Measurements from ENCODE around the gene ZBTB33. TPM values are rescaled to one million over a fixed set of nuclear protein-coding genes. Genes with fewer than 3 reads are reported as not detected.
A peak's percentile ranks its signal among the peaks of the same experiment; 100 is the strongest.

Gene ZBTB33
- total and polyA plus RNA-seq, 12 donors: 1.9 to 34.8 (median 13.1) TPM

- intact Hi-C loops (cut with DNase I): no loop called here
These were observed 26.2 kb upstream of the ZBTB33 start for GRCh38 chrX:120224388-120224787.

GRCh38 chrX:120228187-120228908 lies 22.3 kb upstream of the ZBTB33 start:
- DNase-seq: peak in 1 of 7 donors; percentile 15
- Histone ChIP-seq H3K36me3 (replicated peaks in 1 of 2) (no peaks in the 10 kb centered on the region), H3K27me3 (peaks cover 3% of the 10 kb centered on the region), H3K4me3 (no peak overlapping the region), H3K4me1 (replicated peaks in 1 of 2) (no peaks in the 10 kb centered on the region), H3K27ac (no peak overlapping the region), H3K9me3 (replicated peaks in 1 of 3) (no peaks in the 10 kb centered on the region)
- WGBS, 4 donors: 54 to 78% (median 61%) methylated on average over 5 to 9 of the region's 9 CpGs
- intact Hi-C loops (cut with DNase I): no loop called here
- no peak for TF ChIP-seq POLR2A (IDR thresholded peaks at IDR 0.05)
- TF ChIP-seq CTCF (IDR thresholded peaks at IDR 0.05): no peak

More at GRCh38 chrX:120224388-120224787, 26.2 kb upstream of the ZBTB33 start:
- TF ChIP-seq CTCF (IDR thresholded peaks at IDR 0.05) (no peak), POLR2A (IDR thresholded peaks at IDR 0.05) (no peak)
- no peaks in the 10 kb centered on the region for H3K9me3 ChIP-seq (replicated peaks in 1 of 3)
- H3K4me1 ChIP-seq (replicated peaks in 1 of 2): no peaks in the 10 kb centered on the region
- peak overlapping the region in 2 of 5 donors; percentile 16 to 36 for H3K27ac ChIP-seq
- 46 to 60% (median 56%) methylated on average over 4 of the region's 4 CpGs for WGBS, 4 donors
- DNase-seq: peak in 1 of 7 donors; percentile 8
- H3K27me3 ChIP-seq: peaks cover 3% of the 10 kb centered on the region
- no peak overlapping the region for H3K4me3 ChIP-seq
- H3K36me3 ChIP-seq (replicated peaks in 1 of 2): no peaks in the 10 kb centered on the region

GRCh38 chrX:120235284-120235683 lies 15.3 kb upstream of the ZBTB33 start:
- DNase-seq: no peak
- no peaks in the 10 kb centered on the region for H3K4me1 ChIP-seq (replicated peaks in 1 of 2)
- WGBS, 4 donors: 67 to 97% (median 84%) methylated on average over 6 of the region's 6 CpGs
- TF ChIP-seq POLR2A (IDR thresholded peaks at IDR 0.05): no peak
- TF ChIP-seq CTCF (IDR thresholded peaks at IDR 0.05): no peak
- no peaks in the 10 kb centered on the region for H3K27me3 ChIP-seq
- peaks cover 0 to 4% of the 10 kb centered on the region in 2 donors for H3K36me3 ChIP-seq (replicated peaks in 1 of 2)
- intact Hi-C loops (cut with DNase I): no loop called here
- no peak overlapping the region for H3K4me3 ChIP-seq
- H3K27ac ChIP-seq: no peak overlapping the region
- no peaks in the 10 kb centered on the region for H3K9me3 ChIP-seq (replicated peaks in 1 of 3)

- WGBS, 4 donors: 80 to 100% (median 89%) methylated on average over 3 of the region's 3 CpGs
- peaks cover 0 to 4% of the 10 kb centered on the region in 2 donors for H3K36me3 ChIP-seq (replicated peaks in 1 of 2)
- intact Hi-C loops (cut with DNase I): no loop called here
- TF ChIP-seq POLR2A (IDR thresholded peaks at IDR 0.05) (no peak), CTCF (IDR thresholded peaks at IDR 0.05) (no peak)
- H3K27me3 ChIP-seq: no peaks in the 10 kb centered on the region
- H3K9me3 ChIP-seq (replicated peaks in 1 of 3): no peaks in the 10 kb centered on the region
- H3K4me3 ChIP-seq: no peak overlapping the region
- no peaks in the 10 kb centered on the region for H3K4me1 ChIP-seq (replicated peaks in 1 of 2)
- no peak for DNase-seq
- no peak overlapping the region for H3K27ac ChIP-seq
These were observed 13.7 kb upstream of the ZBTB33 start for GRCh38 chrX:120236687-120237479.

Measured in adrenal gland (tissue), 12 donors.